Mesothelial cell of epicardium (in vitro differentiated cells): Measurements from ENCODE around the gene C3orf85. TPM values are rescaled to one million over a fixed set of nuclear protein-coding genes. Genes with fewer than 3 reads are reported as not detected.

Source experiments
- DNase-seq, 2 experiments: peaks; one replicate each; pipeline ENCODE4 v3.0.0; 2021; ENCODE audit warnings: low spot score in 2 of 2; ENCODE audit not compliant: unreplicated experiment in 2 of 2
- H3K27ac Mint-ChIP-seq: 2 replicates; pipeline ENCODE4 v1.8.0; 2021; ENCODE audit warnings: mixed read lengths
- H3K27me3 Mint-ChIP-seq: 2 replicates; pipeline ENCODE4 v1.8.0; 2021; ENCODE audit warnings: low read depth, mixed read lengths
- H3K36me3 Mint-ChIP-seq: 2 replicates; pipeline ENCODE4 v1.8.0; 2021; ENCODE audit warnings: mixed read lengths
- H3K4me1 Mint-ChIP-seq: 2 replicates; pipeline ENCODE4 v1.8.0; 2021; ENCODE audit warnings: mixed read lengths
- H3K4me3 Mint-ChIP-seq: 2 replicates; pipeline ENCODE4 v1.8.0; 2021; ENCODE audit warnings: mild to moderate bottlenecking, moderate library complexity, mixed read lengths
- H3K9me3 Mint-ChIP-seq: 2 replicates; pipeline ENCODE4 v1.8.0; 2021; ENCODE audit warnings: mixed read lengths
- CTCF ChIP-seq: fragments of 200-600 bp; sonication (generic); IDR thresholded peaks from one replicate; pipeline ENCODE4 v1.5.0; 2021; ENCODE audit warnings: antibody characterized with exemption; ENCODE audit not compliant: unreplicated experiment
- total RNA-seq: library from RNA; stranded (reverse); gene quantifications from 3 replicates; pipeline ENCODE4 v1.2.1, GENCODE V29; 2021

C3orf85 gene
- total RNA-seq, 1 donor from 2014 or later, result not detected

- no peaks in the 10 kb centered on the region for H3K9me3 Mint-ChIP-seq
- H3K27ac Mint-ChIP-seq, result no peak overlapping the region
- H3K4me3 Mint-ChIP-seq, result no peak overlapping the region
- H3K36me3 Mint-ChIP-seq, result no peaks in the 10 kb centered on the region
- no peak for DNase-seq
- H3K27me3 Mint-ChIP-seq, result peaks cover 6% of the 10 kb centered on the region
- no peaks in the 10 kb centered on the region for H3K4me1 Mint-ChIP-seq
- TF ChIP-seq CTCF, result no peak
Observed at GRCh38 chr3:109116031-109116430, 20.5 kb upstream of the C3orf85 start.

GRCh38 chr3:109117939-109118338, 18.6 kb upstream of the C3orf85 start, which contains the start of gene MORC1:
Gene MORC1 (minus strand): TSS chr3:109118134. CDS start chr3:109118059, 75 bp downstream.
- Mint-ChIP-seq H3K36me3 (no peaks in the 10 kb centered on the region), H3K27ac (no peak within 1 kb of the TSS), H3K4me1 (no peaks in the 10 kb centered on the region), H3K27me3 (peaks cover 6% of the 10 kb centered on the region), H3K9me3 (peaks cover 10% of the 10 kb centered on the region), H3K4me3 (no peak within 1 kb of the TSS)
- DNase-seq, result no peak
- no peak for TF ChIP-seq CTCF

- H3K9me3 Mint-ChIP-seq, result peaks cover 11% of the 10 kb centered on the region
- H3K4me3 Mint-ChIP-seq, result no peak overlapping the region
- no peak overlapping the region for H3K27ac Mint-ChIP-seq
- TF ChIP-seq CTCF, result no peak
- no peak for DNase-seq
- no peaks in the 10 kb centered on the region for H3K36me3 Mint-ChIP-seq
- H3K27me3 Mint-ChIP-seq, result peaks cover 6% of the 10 kb centered on the region
- no peaks in the 10 kb centered on the region for H3K4me1 Mint-ChIP-seq
Observed at GRCh38 chr3:109118584-109118983, 17.9 kb upstream of the C3orf85 start.

- H3K9me3 Mint-ChIP-seq, result peaks cover 11% of the 10 kb centered on the region
- H3K4me1 Mint-ChIP-seq, result peaks cover 13% of the 10 kb centered on the region
- no peaks in the 10 kb centered on the region for H3K36me3 Mint-ChIP-seq
- no peak overlapping the region for H3K4me3 Mint-ChIP-seq
- DNase-seq, result no peak
- H3K27ac Mint-ChIP-seq, result no peak overlapping the region
- no peak for TF ChIP-seq CTCF
- no peaks in the 10 kb centered on the region for H3K27me3 Mint-ChIP-seq
Observed at GRCh38 chr3:109122690-109123089, 13.8 kb upstream of the C3orf85 start.

GRCh38 chr3:109125902-109126301, 10.6 kb upstream of the C3orf85 start:
- no peak for TF ChIP-seq CTCF
- Mint-ChIP-seq H3K4me3 (no peak overlapping the region), H3K27me3 (no peaks in the 10 kb centered on the region), H3K27ac (no peak overlapping the region), H3K36me3 (peaks cover 3% of the 10 kb centered on the region), H3K4me1 (peaks cover 13% of the 10 kb centered on the region), H3K9me3 (peaks cover 21% of the 10 kb centered on the region)
- no peak for DNase-seq

- peaks cover 3% of the 10 kb centered on the region for H3K36me3 Mint-ChIP-seq
- H3K4me3 Mint-ChIP-seq, result no peak overlapping the region
- no peak overlapping the region for H3K27ac Mint-ChIP-seq
- TF ChIP-seq CTCF, result no peak
- H3K27me3 Mint-ChIP-seq, result no peaks in the 10 kb centered on the region
- peaks cover 13% of the 10 kb centered on the region for H3K4me1 Mint-ChIP-seq
- no peak for DNase-seq
- peaks cover 15% of the 10 kb centered on the region for H3K9me3 Mint-ChIP-seq
Observed at GRCh38 chr3:109127553-109127952, 9.0 kb upstream of the C3orf85 start.
